ENCODE measurements around the gene MRRF. TPM values are rescaled to one million over a fixed set of nuclear protein-coding genes. Genes with fewer than 3 reads are reported as not detected.
A peak's percentile ranks its signal among the peaks of the same experiment; 100 is the strongest.

The MRRF gene
- total and polyA plus RNA-seq, 2 donors (not counting 1 experiment from before 2014, with no cell fraction given), result 36.8 to 37.3 TPM

GRCh38 chr9:122371846-122372245, 107.2 kb downstream of the MRRF start:
- Histone ChIP-seq H3K36me3 (ENCODE audit: control insufficient read depth, insufficient read depth, low read length) (no peaks in the 10 kb centered on the region), H3K27me3 (ENCODE audit: control insufficient read depth, insufficient read depth, low read length) (no peaks in the 10 kb centered on the region), H3K9ac (ENCODE audit: insufficient read depth, low read length) (no peak overlapping the region), H2AFZ (ENCODE audit: low read length) (no peak overlapping the region), H3K4me3 (replicated peaks in 1 of 4; ENCODE audit: control extremely low read depth in 1 of 4, insufficient read depth in 1 of 4, low read depth in 3 of 4, low read length in 4 of 4) (peak overlapping the region; percentile 57 to 72 (median 62)), H3K27ac (ENCODE audit: insufficient read depth, low read length) (no peak overlapping the region), H3K4me1 (ENCODE audit: control insufficient read depth, extremely low read depth, insufficient read depth, low read length) (peaks cover 28% of the 10 kb centered on the region), H3K9me3 (ENCODE audit: control insufficient read depth, insufficient read depth, low read depth, low read length) (no peaks in the 10 kb centered on the region), H3K79me2 (ENCODE audit: control insufficient read depth, insufficient read depth, low read length) (peaks cover 15% of the 10 kb centered on the region), H3K4me2 (ENCODE audit: extremely low read depth, insufficient read depth, low read length) (peak overlapping the region; percentile 89), H4K20me1 (ENCODE audit: control insufficient read depth, extremely low read depth, insufficient read depth, low read length) (no peaks in the 10 kb centered on the region)
- TF ChIP-seq CTCF (conservative IDR thresholded peaks at IDR 0.05 in 1 of 2, IDR thresholded peaks at IDR 0.05 in 1 of 2; ENCODE audit: low read depth in 1 of 2, low read length in 2 of 2), result no peak
- TF ChIP-seq EZH2 (IDR thresholded peaks at IDR 0.05; ENCODE audit: low read length, missing control alignments), result no peak
- no peak for DNase-seq (ENCODE audit: low read depth in 2 of 2)

- Histone ChIP-seq H3K27me3 (ENCODE audit: control insufficient read depth, insufficient read depth, low read length) (no peaks in the 10 kb centered on the region), H4K20me1 (ENCODE audit: control insufficient read depth, extremely low read depth, insufficient read depth, low read length) (no peaks in the 10 kb centered on the region), H3K4me1 (ENCODE audit: control insufficient read depth, extremely low read depth, insufficient read depth, low read length) (peaks cover 35% of the 10 kb centered on the region), H3K4me3 (replicated peaks in 1 of 4; ENCODE audit: control extremely low read depth in 1 of 4, insufficient read depth in 1 of 4, low read depth in 3 of 4, low read length in 4 of 4) (no peak overlapping the region), H3K36me3 (ENCODE audit: control insufficient read depth, insufficient read depth, low read length) (no peaks in the 10 kb centered on the region), H3K79me2 (ENCODE audit: control insufficient read depth, insufficient read depth, low read length) (peaks cover 15% of the 10 kb centered on the region), H3K27ac (ENCODE audit: insufficient read depth, low read length) (no peak overlapping the region), H3K9ac (ENCODE audit: insufficient read depth, low read length) (no peak overlapping the region), H3K4me2 (ENCODE audit: extremely low read depth, insufficient read depth, low read length) (peak overlapping the region; percentile 2), H2AFZ (ENCODE audit: low read length) (no peak overlapping the region), H3K9me3 (ENCODE audit: control insufficient read depth, insufficient read depth, low read depth, low read length) (no peaks in the 10 kb centered on the region)
- no peak for TF ChIP-seq CTCF (conservative IDR thresholded peaks at IDR 0.05 in 1 of 2, IDR thresholded peaks at IDR 0.05 in 1 of 2; ENCODE audit: low read depth in 1 of 2, low read length in 2 of 2)
- TF ChIP-seq EZH2 (IDR thresholded peaks at IDR 0.05; ENCODE audit: low read length, missing control alignments), result no peak
- no peak for DNase-seq (ENCODE audit: low read depth in 2 of 2)
Observed at GRCh38 chr9:122372856-122373845, 108.5 kb downstream of the MRRF start.

- no peaks in the 10 kb centered on the region for H3K27me3 ChIP-seq (ENCODE audit: control insufficient read depth, insufficient read depth, low read length)
- H3K79me2 ChIP-seq (ENCODE audit: control insufficient read depth, insufficient read depth, low read length), result peaks cover 15% of the 10 kb centered on the region
- no peak for TF ChIP-seq EZH2 (IDR thresholded peaks at IDR 0.05; ENCODE audit: low read length, missing control alignments)
- TF ChIP-seq CTCF (conservative IDR thresholded peaks at IDR 0.05 in 1 of 2, IDR thresholded peaks at IDR 0.05 in 1 of 2; ENCODE audit: low read depth in 1 of 2, low read length in 2 of 2), result no peak
- H3K9me3 ChIP-seq (ENCODE audit: control insufficient read depth, insufficient read depth, low read depth, low read length), result no peaks in the 10 kb centered on the region
- H3K4me1 ChIP-seq (ENCODE audit: control insufficient read depth, extremely low read depth, insufficient read depth, low read length), result peaks cover 35% of the 10 kb centered on the region
- H3K27ac ChIP-seq (ENCODE audit: insufficient read depth, low read length), result peak overlapping the region; percentile 18
- H4K20me1 ChIP-seq (ENCODE audit: control insufficient read depth, extremely low read depth, insufficient read depth, low read length), result no peaks in the 10 kb centered on the region
- DNase-seq (ENCODE audit: low read depth in 2 of 2), result peak; percentile 61 to 75
- H3K4me3 ChIP-seq (replicated peaks in 1 of 4; ENCODE audit: control extremely low read depth in 1 of 4, insufficient read depth in 1 of 4, low read depth in 3 of 4, low read length in 4 of 4), result peak overlapping the region in 1 of 4 experiments; percentile 19
- H2AFZ ChIP-seq (ENCODE audit: low read length), result peak overlapping the region; percentile 49
- peak overlapping the region; percentile 4 for H3K4me2 ChIP-seq (ENCODE audit: extremely low read depth, insufficient read depth, low read length)
- no peak overlapping the region for H3K9ac ChIP-seq (ENCODE audit: insufficient read depth, low read length)
- H3K36me3 ChIP-seq (ENCODE audit: control insufficient read depth, insufficient read depth, low read length), result peaks cover 2% of the 10 kb centered on the region
Observed at GRCh38 chr9:122374885-122375420, 110.3 kb downstream of the MRRF start.

Measured in fibroblast of lung (primary cell).